Cardiac fibroblast (primary cell): ENCODE measurements around the gene TVP23A.
"Not testable (repeated sequence)": the region's sequence is repeated elsewhere in the genome, so short reads cannot be mapped to it uniquely, and the experiment has no call there.

ENCODE experiments used
- DNase-seq, 2 donors: peaks; one replicate each; pipeline versions ENCODE4 v3.0.0 to v3.0.0-alpha.2; 2010; ENCODE audit warnings: low read depth in 2 of 2
- H3K4me3 ChIP-seq, 2 donors: replicated peaks in 1 of 2; 1 replicate in 1 of 2; 2 replicates in 1 of 2; pipeline ENCODE4 v1.5.1; 2011; ENCODE audit warnings: low read depth in 2 of 2, low read length in 2 of 2, mild to moderate bottlenecking in 2 of 2, moderate library complexity in 1 of 2
- TF ChIP-seq, protein P1 (sequence below): IDR thresholded peaks from one replicate; pipeline ENCODE4 v1.5.1; 2011; ENCODE audit warnings: low read depth, mild to moderate bottlenecking, low read length, inconsistent platforms

Gene TVP23A

DNA sequence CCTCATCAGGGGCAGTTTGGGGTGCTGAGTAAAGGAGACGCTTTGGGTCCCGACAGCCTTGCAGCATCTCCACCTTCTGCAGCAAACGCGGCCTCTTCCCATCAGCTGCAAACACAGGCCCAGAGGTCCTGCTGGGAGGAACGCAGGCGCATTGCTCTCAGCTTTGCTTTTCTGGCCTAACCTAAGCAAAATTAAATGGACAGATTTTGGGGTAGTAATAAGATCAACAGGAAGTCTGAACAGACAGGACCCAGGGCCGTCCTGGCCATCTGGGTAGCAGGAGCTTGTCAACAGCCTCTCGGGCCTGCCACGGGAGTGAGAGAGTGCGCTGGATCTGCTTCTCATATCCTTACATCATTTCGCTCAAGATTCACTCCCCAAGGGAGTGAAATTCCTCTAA is 67.8 kb downstream of the TVP23A start:
- no peak for DNase-seq
- TF ChIP-seq, protein P1, sequence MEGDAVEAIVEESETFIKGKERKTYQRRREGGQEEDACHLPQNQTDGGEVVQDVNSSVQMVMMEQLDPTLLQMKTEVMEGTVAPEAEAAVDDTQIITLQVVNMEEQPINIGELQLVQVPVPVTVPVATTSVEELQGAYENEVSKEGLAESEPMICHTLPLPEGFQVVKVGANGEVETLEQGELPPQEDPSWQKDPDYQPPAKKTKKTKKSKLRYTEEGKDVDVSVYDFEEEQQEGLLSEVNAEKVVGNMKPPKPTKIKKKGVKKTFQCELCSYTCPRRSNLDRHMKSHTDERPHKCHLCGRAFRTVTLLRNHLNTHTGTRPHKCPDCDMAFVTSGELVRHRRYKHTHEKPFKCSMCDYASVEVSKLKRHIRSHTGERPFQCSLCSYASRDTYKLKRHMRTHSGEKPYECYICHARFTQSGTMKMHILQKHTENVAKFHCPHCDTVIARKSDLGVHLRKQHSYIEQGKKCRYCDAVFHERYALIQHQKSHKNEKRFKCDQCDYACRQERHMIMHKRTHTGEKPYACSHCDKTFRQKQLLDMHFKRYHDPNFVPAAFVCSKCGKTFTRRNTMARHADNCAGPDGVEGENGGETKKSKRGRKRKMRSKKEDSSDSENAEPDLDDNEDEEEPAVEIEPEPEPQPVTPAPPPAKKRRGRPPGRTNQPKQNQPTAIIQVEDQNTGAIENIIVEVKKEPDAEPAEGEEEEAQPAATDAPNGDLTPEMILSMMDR: no peak

DNA sequence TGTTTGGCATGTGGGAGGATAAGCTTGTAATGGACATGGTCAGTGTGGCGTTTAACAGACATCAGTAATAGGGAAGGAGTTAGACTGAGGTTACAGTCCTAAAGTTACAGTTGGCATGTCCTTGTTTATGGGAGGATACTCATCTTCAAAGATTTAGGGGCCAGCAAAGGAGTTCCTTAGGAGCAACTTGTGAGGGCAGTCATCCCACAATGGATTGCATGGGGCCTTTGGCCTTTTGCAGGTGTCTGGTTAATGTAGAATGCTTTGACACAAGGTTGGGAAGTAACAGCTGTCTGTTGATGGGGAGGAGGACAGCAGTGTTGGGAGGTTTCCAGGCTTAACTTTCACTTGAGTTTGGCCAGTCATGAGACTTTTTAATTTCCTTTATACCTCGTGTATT is 72.8 kb downstream of the TVP23A start:
- peak in 1 of 2 donors; percentile 21 for DNase-seq
- no peak overlapping the region for H3K4me3 ChIP-seq
- TF ChIP-seq, protein P1: no peak

More for the DNA sequence above, 67.8 kb downstream of the TVP23A start:
- H3K4me3 ChIP-seq: no peak overlapping the region

DNA sequence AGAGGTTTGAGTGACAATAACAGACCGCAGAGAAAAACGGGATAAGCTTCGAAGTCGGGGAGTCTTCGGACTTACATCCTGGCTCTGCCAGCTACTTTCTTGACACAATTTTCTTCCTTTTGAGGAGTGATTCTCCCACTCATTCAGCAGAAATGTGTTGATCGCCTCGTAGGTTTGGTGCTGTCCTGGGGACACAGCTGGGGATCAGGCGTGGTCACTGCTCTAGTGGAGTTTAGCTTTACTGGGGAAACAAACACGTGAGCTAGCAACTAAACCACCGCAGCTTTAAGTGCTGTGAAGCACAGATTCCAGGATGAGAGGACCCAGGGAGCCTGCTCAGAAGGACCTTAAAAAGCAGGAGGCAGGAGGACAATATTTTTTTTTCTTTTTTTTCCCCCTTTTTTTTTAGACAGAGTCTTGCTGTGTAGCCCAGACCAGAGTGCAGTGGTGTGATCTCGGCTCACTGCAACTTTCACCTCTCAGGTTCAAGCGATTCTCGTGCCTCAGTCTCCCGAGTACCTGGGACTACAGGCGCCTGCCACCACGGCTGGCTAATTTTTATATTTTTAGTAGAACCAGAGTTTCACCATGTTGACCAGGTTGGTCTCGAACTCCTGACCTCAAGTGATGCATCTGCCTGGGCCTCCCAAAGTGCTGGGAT is 74.1 kb downstream of the TVP23A start:
- TF ChIP-seq, protein P1: no peak
- peak overlapping the region; percentile 34 to 42 for H3K4me3 ChIP-seq
- no peak for DNase-seq

DNA sequence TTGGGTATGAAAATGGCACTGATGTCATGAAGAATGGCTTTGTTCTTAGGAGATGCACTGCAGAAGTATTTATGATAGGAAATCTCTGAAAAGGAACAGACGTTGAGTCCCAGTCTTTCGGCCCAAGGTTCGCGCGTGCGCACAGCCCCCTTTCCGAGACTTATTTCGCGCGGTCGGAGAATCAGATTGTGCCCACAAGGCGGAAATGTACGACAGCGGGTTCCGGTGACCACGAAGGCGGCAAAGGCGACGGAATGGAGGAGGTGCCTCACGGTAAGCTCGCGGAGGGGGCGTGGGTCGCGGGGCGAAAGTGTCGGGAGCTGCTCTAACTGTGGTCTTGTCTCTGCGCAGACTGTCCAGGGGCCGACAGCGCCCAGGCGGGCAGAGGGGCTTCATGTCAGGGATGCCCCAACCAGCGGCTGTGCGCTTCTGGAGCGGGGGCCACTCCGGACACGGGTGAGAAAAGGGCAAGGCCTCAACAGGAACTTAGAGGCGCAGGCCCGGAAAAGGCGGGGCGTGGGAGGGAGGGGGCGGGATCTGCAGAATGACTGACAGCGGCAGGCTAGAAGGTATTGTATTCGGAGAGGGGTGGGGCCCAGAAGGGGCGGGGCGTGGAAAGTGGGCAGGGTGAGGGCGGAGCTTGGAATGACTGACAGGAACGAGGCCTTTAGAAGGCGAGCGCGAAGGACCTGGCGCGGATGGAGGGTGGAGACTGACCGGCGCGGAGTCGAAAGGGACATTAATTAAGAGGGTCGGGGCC is 74.8 kb downstream of the TVP23A start, which contains the start of gene NUBP1:
TSS of gene NUBP1 (plus strand) at position 233 of the 760 bp plus-strand sequence. CDS start at position 255, 22 bp downstream.
- H3K4me3 ChIP-seq: peak within 1 kb of the TSS; percentile 63 to 73
- DNase-seq: peak; percentile 99
- TF ChIP-seq, protein P1: no peak

DNA sequence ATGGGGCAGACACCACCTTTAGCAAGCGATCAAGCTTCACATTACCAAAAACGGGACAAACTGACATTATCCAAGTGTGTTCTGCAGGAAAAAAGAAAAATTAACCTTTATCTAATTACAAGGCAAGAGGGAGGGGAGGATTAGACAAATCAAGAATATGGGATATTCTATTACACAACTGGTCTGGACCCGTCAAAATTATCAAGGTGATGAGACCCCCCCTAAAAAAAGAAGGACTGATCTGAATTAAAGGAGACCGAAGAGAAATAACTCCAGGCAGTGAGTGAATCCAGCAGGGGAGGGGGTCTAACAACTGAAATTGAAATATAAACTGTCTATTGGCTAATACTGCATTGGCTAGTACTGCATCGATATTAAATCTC is 75.4 kb downstream of the TVP23A start:
- TF ChIP-seq, protein P1: no peak
- H3K4me3 ChIP-seq: peak overlapping the region in 1 of 2 donors; percentile 73
- DNase-seq: no peak

DNA sequence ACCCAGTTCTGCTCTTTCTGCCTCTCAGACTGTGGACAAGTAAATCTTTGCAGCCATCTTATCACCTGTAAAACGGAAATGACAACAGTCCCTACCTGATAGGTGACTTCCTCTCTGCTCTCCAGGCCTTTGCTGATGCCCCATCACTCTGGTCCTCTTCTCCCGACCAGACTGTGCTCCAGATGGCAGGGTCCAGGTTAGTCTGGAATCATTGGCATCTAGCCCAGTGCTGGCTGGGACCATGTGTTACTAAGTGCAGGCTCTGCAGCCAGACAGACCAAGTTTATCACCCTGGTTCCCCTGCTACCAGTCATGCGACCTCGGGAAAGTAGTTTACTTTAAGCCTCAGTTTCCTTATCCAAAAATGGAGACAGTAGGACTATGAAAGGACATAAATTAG is 76.8 kb downstream of the TVP23A start:
- TF ChIP-seq, protein P1: no peak
- peak in 1 of 2 donors; percentile 29 for DNase-seq
- H3K4me3 ChIP-seq: no peak overlapping the region

DNA sequence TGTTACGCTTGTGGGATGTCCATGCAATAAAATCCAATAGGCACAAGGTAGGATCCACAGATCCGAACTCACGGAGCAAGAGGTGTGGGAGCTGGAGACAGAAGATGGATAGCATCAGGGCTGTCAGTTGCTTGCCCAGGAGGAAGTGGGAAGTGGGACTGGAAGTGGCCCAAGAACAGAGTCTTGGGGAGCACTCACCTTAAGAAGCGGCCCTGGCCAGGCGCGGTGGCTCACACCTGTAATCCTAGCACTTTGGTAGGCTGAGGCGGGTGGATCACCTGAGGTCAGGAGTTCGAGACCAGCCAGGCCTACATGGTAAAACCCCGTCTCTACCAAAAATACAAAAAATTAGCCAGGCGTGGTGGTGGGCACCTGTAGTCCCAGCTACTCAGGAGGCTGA is 77.3 kb downstream of the TVP23A start:
- not testable (repeated sequence) for H3K4me3 ChIP-seq, DNase-seq
